ENCODE results near the gene CAMK2G.
"Not testable (repeated sequence)": the region's sequence is repeated elsewhere in the genome, so short reads cannot be mapped to it uniquely, and the experiment has no call there.

Gene CAMK2G

GRCh38 chr10:73840403-73841060 lies 33.8 kb downstream of the CAMK2G start:
- no peak for DNase-seq (ENCODE audit: insufficient read length, low spot score)
- no peak for FAIRE-seq
- TF ChIP-seq POLR2A (IDR thresholded peaks at IDR 0.05; ENCODE audit: low read depth, low read length), result no peak

- no peak for TF ChIP-seq POLR2A (IDR thresholded peaks at IDR 0.05; ENCODE audit: low read depth, low read length)
- FAIRE-seq (no peak), DNase-seq (ENCODE audit: insufficient read length, low spot score) (peak; percentile 45)
Observed at GRCh38 chr10:73840056-73840402, 34.3 kb downstream of the CAMK2G start.

GRCh38 chr10:73839276-73839966 lies 34.9 kb downstream of the CAMK2G start:
- DNase-seq (ENCODE audit: insufficient read length, low spot score), result no peak
- TF ChIP-seq POLR2A (IDR thresholded peaks at IDR 0.05; ENCODE audit: low read depth, low read length), result no peak
- no peak for FAIRE-seq

- DNase-seq (ENCODE audit: insufficient read length, low spot score) (peak; percentile 84), FAIRE-seq (peak; percentile 79)
- no peak for TF ChIP-seq POLR2A (IDR thresholded peaks at IDR 0.05; ENCODE audit: low read depth, low read length)
Observed at GRCh38 chr10:73838827-73839226, 35.5 kb downstream of the CAMK2G start.

- no peak for TF ChIP-seq POLR2A (IDR thresholded peaks at IDR 0.05; ENCODE audit: low read depth, low read length)
Observed at GRCh38 chr10:73838008-73838567, 36.3 kb downstream of the CAMK2G start.

GRCh38 chr10:73837072-73837471 lies 37.3 kb downstream of the CAMK2G start:
- FAIRE-seq (no peak), DNase-seq (ENCODE audit: insufficient read length, low spot score) (no peak)
- TF ChIP-seq POLR2A (IDR thresholded peaks at IDR 0.05; ENCODE audit: low read depth, low read length), result no peak

More at GRCh38 chr10:73838008-73838567, 36.3 kb downstream of the CAMK2G start:
- DNase-seq (ENCODE audit: insufficient read length, low spot score) (no peak), FAIRE-seq (no peak)

GRCh38 chr10:73836427-73836980 lies 37.9 kb downstream of the CAMK2G start:
- DNase-seq (ENCODE audit: insufficient read length, low spot score) (no peak), FAIRE-seq (no peak)
- TF ChIP-seq POLR2A (IDR thresholded peaks at IDR 0.05; ENCODE audit: low read depth, low read length), result no peak

GRCh38 chr10:73829090-73829489 lies 45.3 kb downstream of the CAMK2G start:
- FAIRE-seq, result not testable (repeated sequence)

GRCh38 chr10:73828161-73828560 lies 46.2 kb downstream of the CAMK2G start:
- FAIRE-seq, result no peak
- DNase-seq (ENCODE audit: insufficient read length, low spot score), result no peak
- no peak for TF ChIP-seq POLR2A (IDR thresholded peaks at IDR 0.05; ENCODE audit: low read depth, low read length)

More at GRCh38 chr10:73829090-73829489, 45.3 kb downstream of the CAMK2G start:
- DNase-seq (ENCODE audit: insufficient read length, low spot score), result not testable (repeated sequence)

GRCh38 chr10:73827346-73828089 lies 46.8 kb downstream of the CAMK2G start:
- DNase-seq (ENCODE audit: insufficient read length, low spot score) (peak; percentile 96), FAIRE-seq (peak; percentile 66)
- no peak for TF ChIP-seq POLR2A (IDR thresholded peaks at IDR 0.05; ENCODE audit: low read depth, low read length)

- TF ChIP-seq POLR2A (IDR thresholded peaks at IDR 0.05; ENCODE audit: low read depth, low read length), result no peak
- FAIRE-seq, result no peak
- no peak for DNase-seq (ENCODE audit: insufficient read length, low spot score)
Observed at GRCh38 chr10:73824146-73824725, 50.1 kb downstream of the CAMK2G start.

GRCh38 chr10:73823391-73823790 lies 51.0 kb downstream of the CAMK2G start:
- no peak for TF ChIP-seq POLR2A (IDR thresholded peaks at IDR 0.05; ENCODE audit: low read depth, low read length)
- FAIRE-seq, result no peak
- no peak for DNase-seq (ENCODE audit: insufficient read length, low spot score)

GRCh38 chr10:73819513-73820093 lies 54.8 kb downstream of the CAMK2G start:
- TF ChIP-seq POLR2A (IDR thresholded peaks at IDR 0.05; ENCODE audit: low read depth, low read length), result no peak
- FAIRE-seq (no peak), DNase-seq (ENCODE audit: insufficient read length, low spot score) (peak; percentile 42)

Measured in H54 (cell line).